H9 (cell line): ENCODE measurements around the gene ERP44. TPM values are rescaled to one million over a fixed set of nuclear protein-coding genes. Genes with fewer than 3 reads are reported as not detected.

Experiments
- DNase-seq: peaks from one replicate; pipeline ENCODE4 v3.0.0-alpha.2; 2017
- H2AFZ ChIP-seq: one replicate; pipeline ENCODE4 v1.6.1; 2013; ENCODE audit warnings: mild to moderate bottlenecking, low read length, control low read depth, moderate library complexity
- H2AK5ac ChIP-seq: 2 replicates; pipeline ENCODE4 v1.6.1; 2013; ENCODE audit warnings: low read length, control low read depth, mixed read lengths; ENCODE audit not compliant: insufficient read length
- H2BK120ac ChIP-seq: one replicate; pipeline ENCODE4 v1.6.1; 2013; ENCODE audit warnings: low read depth, mild to moderate bottlenecking, low read length, control low read depth, inconsistent platforms; ENCODE audit not compliant: poor library complexity, severe bottlenecking
- H2BK12ac ChIP-seq: 2 replicates; pipeline ENCODE4 v1.6.1; 2013; ENCODE audit warnings: low read length, control low read depth, mixed read lengths, low read depth; ENCODE audit not compliant: insufficient read length
- H2BK15ac ChIP-seq: 2 replicates; pipeline ENCODE4 v1.6.1; 2013; ENCODE audit warnings: low read depth, low read length, control low read depth
- H2BK20ac ChIP-seq: one replicate; pipeline ENCODE4 v1.6.1; 2013; ENCODE audit warnings: low read depth, mild to moderate bottlenecking, low read length, control low read depth, inconsistent platforms; ENCODE audit not compliant: poor library complexity, severe bottlenecking
- H2BK5ac ChIP-seq: 2 replicates; pipeline ENCODE4 v1.6.1; 2013; ENCODE audit warnings: low read length, control low read depth, mixed read lengths; ENCODE audit not compliant: insufficient read length
- H3K14ac ChIP-seq: 2 replicates; pipeline ENCODE4 v1.6.1; 2013; ENCODE audit warnings: low read length, control low read depth; ENCODE audit not compliant: insufficient read depth
- H3K18ac ChIP-seq: 2 replicates; pipeline ENCODE4 v1.6.1; 2013; ENCODE audit warnings: low read depth, mild to moderate bottlenecking, mixed read lengths, low read length, control low read depth; ENCODE audit not compliant: insufficient read length
- H3K23ac ChIP-seq: 2 replicates; pipeline ENCODE4 v1.6.1; 2013; ENCODE audit warnings: low read length, control low read depth, mixed read lengths, low read depth; ENCODE audit not compliant: insufficient read length
- H3K23me2 ChIP-seq: 2 replicates; pipeline ENCODE4 v1.6.1; 2013; ENCODE audit warnings: low read depth, mild to moderate bottlenecking, mixed read lengths, low read length, control low read depth; ENCODE audit not compliant: insufficient read length, poor library complexity, severe bottlenecking
- H3K27ac ChIP-seq: 2 replicates; pipeline ENCODE4 v1.5.1; 2013; ENCODE audit warnings: low read length, control low read depth, mixed read lengths, low read depth; ENCODE audit not compliant: insufficient read length
- H3K27me3 ChIP-seq: 2 replicates; pipeline ENCODE4 v1.6.1; 2013; ENCODE audit warnings: low read length, control low read depth, inconsistent platforms; ENCODE audit not compliant: insufficient read depth
- H3K4ac ChIP-seq: 2 replicates; pipeline ENCODE4 v1.6.1; 2013; ENCODE audit warnings: low read depth, mild to moderate bottlenecking, control low read depth, inconsistent platforms, low read length, moderate library complexity
- H3K4me1 ChIP-seq: 2 replicates; pipeline ENCODE4 v1.6.1; 2013; ENCODE audit warnings: low read length, control low read depth, inconsistent platforms; ENCODE audit not compliant: insufficient read depth
- H3K4me2 ChIP-seq: 2 replicates; pipeline ENCODE4 v1.6.1; 2013; ENCODE audit warnings: low read length, control low read depth, mixed read lengths; ENCODE audit not compliant: insufficient read length, insufficient read depth
- H3K56ac ChIP-seq: 2 replicates; pipeline ENCODE4 v1.6.1; 2013; ENCODE audit warnings: low read depth, mild to moderate bottlenecking, mixed read lengths, low read length, control low read depth; ENCODE audit not compliant: insufficient read length
- H3K79me1 ChIP-seq: 2 replicates; pipeline ENCODE4 v1.6.1; 2013; ENCODE audit warnings: low read depth, mild to moderate bottlenecking, moderate library complexity, low read length, control low read depth, inconsistent platforms; ENCODE audit not compliant: insufficient read depth, poor library complexity, severe bottlenecking
- H3K79me2 ChIP-seq: 2 replicates; pipeline ENCODE4 v1.6.1; 2013; ENCODE audit warnings: low read length, control low read depth, inconsistent platforms; ENCODE audit not compliant: insufficient read depth
- H3K9ac ChIP-seq: 2 replicates; pipeline ENCODE4 v1.6.1; 2013; ENCODE audit warnings: low read length, control low read depth, mixed read lengths; ENCODE audit not compliant: insufficient read length; ENCODE audit errors: extremely low read depth
- H3K9me3 ChIP-seq: one replicate; pipeline ENCODE4 v1.6.1; 2013; ENCODE audit warnings: low read depth, low read length, inconsistent platforms; ENCODE audit not compliant: control insufficient read depth
- H3T11ph ChIP-seq: one replicate; pipeline ENCODE4 v1.6.1; 2013; ENCODE audit warnings: mild to moderate bottlenecking, low read length, control low read depth, inconsistent platforms
- H4K20me1 ChIP-seq: one replicate; pipeline ENCODE4 v1.6.1; 2013; ENCODE audit not compliant: control insufficient read depth, insufficient read length, insufficient read depth
- H4K5ac ChIP-seq: 2 replicates; pipeline ENCODE4 v1.6.1; 2013; ENCODE audit warnings: low read depth, mild to moderate bottlenecking, mixed read lengths, low read length, control low read depth; ENCODE audit not compliant: insufficient read length
- H4K8ac ChIP-seq: replicated peaks from 2 replicates; pipeline ENCODE4 v1.6.1; 2013; ENCODE audit warnings: low read length, control low read depth, mixed read lengths, low read depth; ENCODE audit not compliant: insufficient read length
- H4K91ac ChIP-seq: 2 replicates; pipeline ENCODE4 v1.6.1; 2013; ENCODE audit warnings: low read depth, mild to moderate bottlenecking, moderate library complexity, mixed read lengths, low read length, control low read depth; ENCODE audit not compliant: insufficient read length
- H3K27ac Mint-ChIP-seq, 3 experiments: 2 replicates in 2 of 3; 3 replicates in 1 of 3; pipeline ENCODE4 v1.8.0; 2020 to 2021; ENCODE audit warnings: mixed read lengths in 3 of 3, mild to moderate bottlenecking in 1 of 3, moderate library complexity in 1 of 3
- H3K27me3 Mint-ChIP-seq: 2 replicates; pipeline ENCODE4 v1.8.0; 2021; ENCODE audit warnings: low read depth, mild to moderate bottlenecking, moderate library complexity, mixed read lengths
- H3K36me3 Mint-ChIP-seq, 3 experiments: 2 replicates in 2 of 3; 3 replicates in 1 of 3; pipeline ENCODE4 v1.8.0; 2020 to 2021; ENCODE audit warnings: low read depth in 3 of 3, mixed read lengths in 3 of 3; ENCODE audit not compliant: insufficient read depth in 1 of 3
- H3K4me1 Mint-ChIP-seq, 2 experiments: 2 replicates each; pipeline ENCODE4 v1.8.0; 2020; ENCODE audit warnings: mixed read lengths in 2 of 2
- H3K4me3 Mint-ChIP-seq, 2 experiments: 2 replicates in 1 of 2; 3 replicates in 1 of 2; pipeline ENCODE4 v1.8.0; 2020 to 2021; ENCODE audit warnings: mild to moderate bottlenecking in 2 of 2, mixed read lengths in 2 of 2, moderate library complexity in 1 of 2
- H3K9me3 Mint-ChIP-seq, 2 experiments: 2 replicates in 1 of 2; 3 replicates in 1 of 2; pipeline ENCODE4 v1.8.0; 2020; ENCODE audit warnings: mild to moderate bottlenecking in 2 of 2, mixed read lengths in 2 of 2, moderate library complexity in 1 of 2
- WGBS: extraction: QIAGEN DNeasy Blood & Tissue Kit; methylation state at CpG from one replicate; pipeline ENCODE4 v1.1.7; 2013; ENCODE audit warnings: missing lambda C conversion rate, low lambda C conversion rate, mixed read lengths; ENCODE audit not compliant: insufficient read length; ENCODE audit errors: extremely low coverage; 5-methylcytosine and 5-hydroxymethylcytosine counted together
- total RNA-seq: library from RNA; stranded (reverse); gene quantifications from 2 replicates; pipeline ENCODE4 v1.2.1, GENCODE V29; 2021
- TF ChIP-seq, protein P1 (sequence below): fragments of 200-600 bp; sonication (generic); conservative IDR thresholded peaks from 3 replicates; pipeline ENCODE4 v1.8.0; 2021; ENCODE audit warnings: antibody characterized with exemption, mild to moderate bottlenecking

Gene ERP44
- total RNA-seq, 1 experiment from 2014 or later, result 15.4 TPM

DNA sequence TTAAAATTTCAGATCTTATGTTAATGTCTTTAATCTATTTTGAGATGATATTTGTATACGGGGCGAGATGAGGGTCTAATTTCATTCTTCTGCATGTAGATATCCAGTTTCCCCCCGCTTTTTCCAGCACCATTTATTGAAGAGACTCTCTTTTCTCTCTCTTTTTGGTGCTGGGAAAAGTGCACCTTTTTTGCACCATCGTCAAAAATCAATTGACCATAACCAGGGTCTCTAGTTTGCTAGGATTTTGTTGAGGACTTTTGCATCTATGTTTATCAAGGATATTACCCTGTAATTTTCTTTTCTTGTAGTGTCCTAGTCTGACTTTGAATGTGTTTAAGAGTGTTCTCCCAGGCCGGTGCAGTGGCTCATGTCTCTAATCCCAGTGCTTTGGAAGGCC is 99.0 kb downstream of the ERP44 start:
- no peak overlapping the region for H2AFZ ChIP-seq
- no peak overlapping the region for H4K91ac ChIP-seq
- no peaks in the 10 kb centered on the region for H3K23me2 ChIP-seq
- TF ChIP-seq, protein P1, sequence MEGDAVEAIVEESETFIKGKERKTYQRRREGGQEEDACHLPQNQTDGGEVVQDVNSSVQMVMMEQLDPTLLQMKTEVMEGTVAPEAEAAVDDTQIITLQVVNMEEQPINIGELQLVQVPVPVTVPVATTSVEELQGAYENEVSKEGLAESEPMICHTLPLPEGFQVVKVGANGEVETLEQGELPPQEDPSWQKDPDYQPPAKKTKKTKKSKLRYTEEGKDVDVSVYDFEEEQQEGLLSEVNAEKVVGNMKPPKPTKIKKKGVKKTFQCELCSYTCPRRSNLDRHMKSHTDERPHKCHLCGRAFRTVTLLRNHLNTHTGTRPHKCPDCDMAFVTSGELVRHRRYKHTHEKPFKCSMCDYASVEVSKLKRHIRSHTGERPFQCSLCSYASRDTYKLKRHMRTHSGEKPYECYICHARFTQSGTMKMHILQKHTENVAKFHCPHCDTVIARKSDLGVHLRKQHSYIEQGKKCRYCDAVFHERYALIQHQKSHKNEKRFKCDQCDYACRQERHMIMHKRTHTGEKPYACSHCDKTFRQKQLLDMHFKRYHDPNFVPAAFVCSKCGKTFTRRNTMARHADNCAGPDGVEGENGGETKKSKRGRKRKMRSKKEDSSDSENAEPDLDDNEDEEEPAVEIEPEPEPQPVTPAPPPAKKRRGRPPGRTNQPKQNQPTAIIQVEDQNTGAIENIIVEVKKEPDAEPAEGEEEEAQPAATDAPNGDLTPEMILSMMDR, result no peak
- H3K18ac ChIP-seq, result no peak overlapping the region
- H3K14ac ChIP-seq, result no peak overlapping the region
- H2BK5ac ChIP-seq, result no peak overlapping the region
- H3K9ac ChIP-seq, result no peak overlapping the region
- no peak overlapping the region for H3K4me3 Mint-ChIP-seq
- no peaks in the 10 kb centered on the region for H3K79me2 ChIP-seq
- no peak for DNase-seq
- no peaks in the 10 kb centered on the region for H3K27me3 Mint-ChIP-seq
- no peak overlapping the region for H3K4ac ChIP-seq
- H3K9me3 Mint-ChIP-seq, result peaks cover 0 to 3% of the 10 kb centered on the region in 2 experiments; a peak in 1 of 5 replicates
- no CpG with 5 or more reads among the region's 5 CpGs for WGBS
- H2BK15ac ChIP-seq, result no peak overlapping the region
- H2AK5ac ChIP-seq, result no peak overlapping the region
- no peak overlapping the region for H3K23ac ChIP-seq
- H3K4me1 Mint-ChIP-seq, result peaks cover 11 to 14% of the 10 kb centered on the region in 2 experiments
- no peak overlapping the region for H3K4me2 ChIP-seq
- no peak overlapping the region for H4K8ac ChIP-seq
- H4K20me1 ChIP-seq, result no peaks in the 10 kb centered on the region
- no peaks in the 10 kb centered on the region for H3K27me3 ChIP-seq
- no peak overlapping the region for H2BK120ac ChIP-seq
- peaks cover 4 to 25% (median 7%) of the 10 kb centered on the region in 3 experiments; a peak in 6 of 7 replicates for H3K36me3 Mint-ChIP-seq
- H3K4me1 ChIP-seq, result no peaks in the 10 kb centered on the region
- H3K9me3 ChIP-seq, result no peaks in the 10 kb centered on the region
- no peak overlapping the region for H3K27ac ChIP-seq
- H3K56ac ChIP-seq, result no peak overlapping the region
- no peaks in the 10 kb centered on the region for H3K79me1 ChIP-seq
- H2BK20ac ChIP-seq, result no peak overlapping the region
- no peak overlapping the region for H4K5ac ChIP-seq
- no peak overlapping the region for H2BK12ac ChIP-seq
- no peak overlapping the region for H3T11ph ChIP-seq
- no peak overlapping the region for H3K27ac Mint-ChIP-seq
